Measurements from ENCODE around the gene LINGO1.

The LINGO1 gene

DNA sequence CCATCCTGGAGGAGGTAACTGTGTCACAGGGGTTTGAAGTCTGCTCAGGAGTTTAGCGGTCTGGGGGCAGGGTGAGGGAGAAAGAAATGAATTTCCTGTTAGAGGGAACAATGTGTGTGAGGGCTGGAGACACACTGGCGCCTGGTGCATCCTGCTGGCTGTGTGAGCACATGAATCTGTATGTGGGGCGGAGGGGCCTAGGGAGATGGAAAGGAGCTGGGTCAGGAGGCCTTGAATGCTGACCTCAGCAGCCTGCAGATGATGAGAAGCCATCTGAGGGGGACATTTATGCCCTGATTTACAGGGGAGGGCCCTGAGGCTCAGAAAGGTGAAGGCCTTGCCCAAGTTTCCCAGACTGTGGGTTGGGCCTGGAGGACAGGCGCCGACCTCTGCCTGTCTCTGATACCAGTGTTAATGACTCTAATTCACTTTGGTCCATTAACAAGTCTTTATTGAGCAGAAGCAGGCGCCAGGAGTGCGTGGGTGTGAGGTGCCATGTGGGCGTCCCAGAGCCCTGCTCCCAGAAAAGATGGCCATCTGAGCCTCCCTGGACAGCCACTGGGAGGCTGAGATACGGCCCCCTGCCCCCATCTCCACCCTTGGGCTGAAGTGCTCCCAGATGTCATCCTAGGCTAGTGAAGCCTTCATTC, 34.8 kb downstream of the LINGO1 start:
- DNase-seq (ENCODE audit: low spot score), result no peak

DNA sequence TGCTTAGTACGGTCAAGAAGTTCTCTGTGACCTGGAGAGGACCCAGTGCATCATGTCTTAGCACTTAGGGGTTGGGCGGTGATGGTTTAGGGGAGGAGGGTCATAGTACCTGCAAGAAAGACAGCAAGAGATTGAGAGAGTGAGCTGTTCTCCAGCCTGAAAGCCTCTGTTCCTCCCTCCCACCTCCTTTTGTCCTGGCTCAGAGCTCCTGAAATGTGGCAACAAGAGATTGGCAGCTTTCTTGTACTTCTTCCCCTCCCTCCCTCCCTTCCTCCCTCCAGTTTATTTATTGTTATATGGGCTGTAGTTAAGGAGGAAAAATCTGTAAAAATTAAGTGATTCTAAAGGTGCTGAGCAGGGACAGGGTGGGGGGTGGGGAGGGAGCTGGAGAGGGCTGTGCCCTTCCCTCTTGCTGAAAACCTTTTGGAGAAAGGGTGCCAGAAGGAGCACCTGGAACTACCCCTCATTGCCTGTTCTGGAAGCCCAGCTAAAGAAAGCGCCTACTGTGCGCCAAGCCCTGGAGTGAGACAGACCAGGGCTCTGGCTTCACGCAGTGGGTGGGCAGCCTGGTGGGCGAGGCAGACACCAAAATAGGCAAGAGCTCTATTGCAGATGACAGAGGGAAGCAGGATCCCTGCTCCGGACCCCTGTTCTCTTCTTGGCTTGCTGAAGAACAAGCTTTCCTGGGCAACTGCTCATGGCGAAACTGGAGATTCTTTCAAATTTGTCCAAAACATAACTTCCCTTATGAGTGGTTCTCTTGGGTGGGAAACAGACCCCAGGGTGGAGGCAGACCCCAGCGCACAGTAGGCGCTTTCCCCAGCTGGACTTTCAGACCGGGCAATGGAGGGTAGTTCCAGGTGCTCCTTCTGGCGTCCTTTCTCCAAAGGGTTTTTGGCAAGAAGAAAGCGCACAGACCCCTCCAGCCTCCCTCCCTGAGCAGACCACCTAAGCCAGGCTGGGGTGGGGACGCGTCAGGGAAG, 35.6 kb downstream of the LINGO1 start:
- DNase-seq (ENCODE audit: low spot score), result no peak

DNA sequence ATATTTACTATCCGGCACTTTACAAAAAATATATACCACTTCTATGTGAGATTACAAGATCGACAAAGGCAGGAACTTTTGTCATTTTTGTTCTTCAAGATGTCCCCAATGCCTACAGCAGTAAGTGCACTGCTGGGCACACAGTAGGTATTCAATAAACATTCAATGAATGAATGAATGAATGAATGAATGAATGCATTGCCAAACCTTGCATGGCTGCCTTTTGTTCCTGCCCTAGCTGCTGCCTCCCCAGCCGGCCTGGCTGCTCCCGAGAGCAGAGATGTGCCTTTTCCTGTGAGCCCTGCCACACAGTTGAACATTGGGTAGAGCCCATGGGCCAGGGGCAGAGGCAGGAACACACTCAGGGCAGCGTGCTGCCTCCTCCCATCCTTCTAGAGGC, 37.5 kb downstream of the LINGO1 start:
- DNase-seq (ENCODE audit: low spot score), result no peak

DNA sequence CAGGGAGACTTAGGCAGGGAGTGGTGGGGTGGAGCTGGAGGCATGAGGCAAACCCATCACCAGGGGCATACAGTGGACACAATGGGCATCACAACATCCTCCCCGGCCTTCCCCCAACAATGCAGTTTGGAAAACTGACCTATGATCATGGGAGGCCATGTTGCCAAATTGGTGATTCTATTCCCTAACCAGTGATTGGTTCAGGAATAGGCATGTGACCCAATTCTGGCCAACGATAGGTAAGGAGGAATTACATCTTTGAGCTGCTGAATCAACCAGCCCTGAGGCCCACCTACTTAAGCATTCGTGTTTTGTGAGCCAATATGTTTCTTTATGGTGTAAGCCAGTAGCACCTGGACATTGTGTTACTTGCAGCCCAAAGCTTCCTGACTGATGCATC, 40.0 kb downstream of the LINGO1 start:
- no peak for DNase-seq (ENCODE audit: low spot score)

DNA sequence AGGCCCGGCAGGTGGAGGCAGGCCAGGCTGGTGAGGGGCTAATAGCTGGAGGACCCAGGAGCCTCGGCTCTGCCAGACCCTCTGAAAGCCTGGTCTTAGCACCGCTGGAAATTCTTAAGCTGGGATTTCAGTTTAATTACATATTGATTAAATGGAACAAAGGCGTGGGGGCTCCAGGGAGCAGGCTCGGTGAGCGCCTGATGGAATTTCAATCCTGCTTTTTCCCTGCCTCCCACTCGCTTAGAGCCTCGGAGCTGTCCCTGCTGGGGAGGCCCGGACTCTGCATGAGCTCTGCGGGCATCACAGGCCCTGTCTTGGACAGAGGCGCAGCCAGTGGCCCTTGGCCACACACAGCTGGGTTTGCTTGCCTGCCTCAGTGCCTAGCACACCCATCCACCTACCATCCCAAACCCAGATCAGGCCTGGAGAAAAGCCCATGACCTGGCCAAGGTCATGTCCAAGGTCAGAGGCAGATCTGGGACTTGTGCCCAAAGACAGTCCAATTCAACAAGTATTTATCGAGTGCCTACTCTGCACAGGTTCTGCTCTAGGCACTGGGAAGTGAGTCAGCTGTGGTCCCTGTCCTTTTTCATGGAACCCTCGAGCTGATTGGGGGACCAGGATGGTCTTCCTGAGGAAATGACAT, 40.6 kb downstream of the LINGO1 start:
- DNase-seq (ENCODE audit: low spot score), result no peak

DNA sequence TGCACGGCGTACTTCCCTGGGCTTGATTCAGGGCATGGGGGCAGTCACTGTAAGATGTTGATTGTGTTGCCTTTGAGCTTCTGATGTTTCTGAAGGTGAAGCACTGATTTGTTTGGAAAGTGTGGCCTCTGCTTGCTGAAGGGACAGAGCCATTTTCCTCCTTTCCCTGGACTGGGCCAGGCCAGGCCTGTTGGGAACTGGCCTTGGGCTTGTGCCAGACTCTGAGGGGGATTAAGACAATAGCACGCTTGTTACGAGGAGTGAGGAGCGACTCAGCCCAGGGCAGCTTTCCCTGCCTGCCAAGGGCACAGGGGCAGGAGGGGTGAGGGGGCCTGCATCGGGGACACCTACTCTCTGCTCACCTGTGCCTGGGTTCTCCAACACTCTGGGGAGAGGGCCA, 42.9 kb downstream of the LINGO1 start:
- DNase-seq (ENCODE audit: low spot score), result no peak

DNA sequence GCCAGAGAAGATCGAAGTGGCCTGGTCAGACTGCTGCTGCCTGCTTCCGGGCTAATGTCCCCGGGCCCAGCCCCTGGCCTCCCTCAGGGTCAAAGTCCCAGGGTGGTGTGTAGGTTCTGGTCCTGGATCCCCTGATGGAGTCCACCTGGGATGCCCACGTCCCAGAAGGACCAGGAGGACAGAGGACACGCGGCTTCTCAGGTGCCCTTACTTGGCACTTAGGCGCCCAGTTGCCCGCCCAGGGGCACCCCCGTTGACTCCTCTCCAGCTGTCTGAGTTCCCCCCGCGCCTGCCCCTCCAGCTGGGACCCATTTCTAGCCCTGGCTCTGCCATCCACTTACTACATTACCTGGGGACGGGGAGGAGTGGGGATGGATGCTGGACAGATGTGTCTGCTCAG, 44.6 kb downstream of the LINGO1 start:
- DNase-seq (ENCODE audit: low spot score), result no peak

DNA sequence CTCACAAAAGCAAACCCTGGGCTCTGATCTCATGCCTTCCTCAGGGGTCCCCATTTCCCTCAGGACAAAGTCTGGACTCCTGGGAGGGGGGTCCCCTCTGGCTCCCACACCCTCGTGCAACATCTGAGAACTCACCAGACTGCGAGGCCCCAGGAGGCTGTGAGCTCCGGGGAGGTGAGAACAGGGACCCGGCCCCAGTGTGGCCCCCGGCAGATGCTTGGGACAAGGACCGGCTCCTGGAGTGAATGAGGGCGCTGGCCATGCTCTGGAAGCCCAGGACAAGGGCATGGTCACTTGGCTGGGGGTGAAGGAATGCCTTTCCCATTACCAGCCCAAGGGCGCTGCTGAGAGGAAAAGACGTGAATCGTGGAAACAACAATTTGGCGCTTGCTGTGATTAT, 48.0 kb downstream of the LINGO1 start:
- no peak for DNase-seq (ENCODE audit: low spot score)

DNA sequence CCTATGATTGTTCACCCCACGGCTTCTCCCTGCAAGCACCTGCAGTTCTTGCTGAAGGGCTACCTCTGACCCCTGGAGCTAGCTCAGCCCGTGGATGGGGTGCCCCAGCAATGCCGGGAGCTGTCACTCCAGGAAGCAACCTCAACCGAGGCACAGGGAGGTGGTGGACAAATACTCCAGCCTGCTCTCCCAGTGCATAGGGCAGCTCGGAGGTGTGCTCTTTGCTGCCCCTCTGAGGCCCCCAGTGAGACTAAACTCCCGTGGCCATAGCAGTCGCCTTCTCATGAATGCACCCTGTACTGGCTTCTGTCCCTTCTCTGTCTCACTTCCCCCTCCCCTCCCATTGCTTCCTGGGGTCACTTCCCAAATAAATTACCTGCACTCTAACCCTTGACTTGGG, 48.5 kb downstream of the LINGO1 start:
- no peak for DNase-seq (ENCODE audit: low spot score)

DNA sequence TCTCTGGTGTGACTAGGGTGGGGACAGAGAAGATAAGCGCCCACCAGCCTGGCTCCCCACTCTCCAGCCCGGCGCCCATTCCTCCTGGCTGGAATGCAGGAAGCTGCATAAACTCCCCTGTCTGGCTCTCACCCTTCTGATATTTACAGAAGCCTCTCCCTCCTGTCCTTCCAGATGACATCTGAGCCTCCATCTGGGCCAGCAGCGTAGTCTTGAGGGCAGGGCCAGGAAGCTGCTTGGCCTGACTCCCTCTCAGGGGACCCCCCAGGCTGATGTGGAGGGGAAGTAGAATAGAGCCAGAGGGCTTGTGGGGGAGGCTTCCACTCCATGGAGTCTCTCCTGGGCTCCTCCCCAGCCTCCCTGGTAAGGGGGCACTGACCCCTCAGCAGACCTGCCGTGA, 49.9 kb downstream of the LINGO1 start:
- DNase-seq (ENCODE audit: low spot score), result no peak

DNA sequence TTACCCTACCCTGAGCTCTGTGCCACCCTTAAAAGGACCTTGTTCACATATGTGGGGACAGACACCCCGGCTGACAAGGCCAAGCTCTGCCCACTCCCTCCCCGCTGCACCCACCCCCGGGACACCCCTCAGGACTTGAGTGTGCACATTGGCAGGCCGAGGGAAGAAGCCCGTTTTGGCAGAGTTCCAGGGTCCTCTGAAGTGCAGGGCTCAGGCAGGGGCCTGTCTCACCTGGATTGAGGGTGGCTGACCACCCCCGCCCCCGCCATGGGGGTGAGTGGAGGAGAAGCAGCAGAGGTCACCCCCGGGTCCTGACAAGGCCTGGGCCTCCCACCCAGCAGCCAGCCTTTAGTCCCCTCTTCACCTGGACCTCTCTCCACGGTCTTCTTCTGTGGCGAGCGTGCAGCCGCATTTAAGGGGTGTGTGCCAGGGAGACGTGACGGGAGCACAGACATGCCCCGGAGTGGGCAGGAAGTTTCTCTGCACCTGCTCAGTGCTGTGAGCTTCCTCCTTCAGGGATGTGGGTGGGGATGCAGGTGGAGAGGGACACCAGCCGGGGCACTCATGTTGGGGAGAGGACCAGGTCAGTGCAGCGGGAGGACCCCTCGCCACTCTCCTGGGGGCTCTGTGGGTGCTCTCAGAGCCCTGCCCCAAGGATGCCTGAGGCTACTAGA, 50.7 kb downstream of the LINGO1 start:
- no peak for DNase-seq (ENCODE audit: low spot score)

DNA sequence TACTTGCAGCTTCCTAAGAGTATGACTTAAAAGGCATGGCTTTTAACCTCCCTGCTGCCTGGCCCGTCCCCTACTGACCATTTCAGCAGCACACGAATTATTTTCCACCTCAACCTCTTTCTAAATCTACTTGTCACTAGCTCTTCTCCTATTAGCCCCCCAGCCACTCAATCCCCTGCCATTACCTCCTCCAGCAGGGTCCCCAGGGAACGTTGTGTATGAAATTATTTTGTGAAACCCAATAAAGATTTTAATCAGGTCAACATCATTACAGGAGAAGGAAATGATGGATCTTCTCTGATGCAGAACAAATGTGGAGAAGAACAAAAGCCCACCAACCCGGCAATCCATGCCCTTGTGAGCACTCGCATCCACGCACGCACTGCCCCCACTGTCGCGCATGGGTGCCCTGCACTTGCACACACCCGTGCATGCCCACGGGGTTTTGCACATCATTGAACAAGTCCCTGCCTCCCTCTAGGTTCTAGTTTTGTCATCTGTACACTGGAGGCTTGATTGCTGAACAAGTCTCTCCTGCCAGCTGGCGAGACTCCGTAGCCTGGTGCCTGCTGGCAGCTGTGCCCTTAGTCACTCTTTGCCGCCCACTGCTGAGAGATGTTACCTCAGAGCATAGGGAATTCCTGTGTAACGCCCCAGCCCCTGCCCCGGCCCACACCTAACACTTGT, 51.6 kb downstream of the LINGO1 start:
- DNase-seq (ENCODE audit: low spot score), result no peak

DNA sequence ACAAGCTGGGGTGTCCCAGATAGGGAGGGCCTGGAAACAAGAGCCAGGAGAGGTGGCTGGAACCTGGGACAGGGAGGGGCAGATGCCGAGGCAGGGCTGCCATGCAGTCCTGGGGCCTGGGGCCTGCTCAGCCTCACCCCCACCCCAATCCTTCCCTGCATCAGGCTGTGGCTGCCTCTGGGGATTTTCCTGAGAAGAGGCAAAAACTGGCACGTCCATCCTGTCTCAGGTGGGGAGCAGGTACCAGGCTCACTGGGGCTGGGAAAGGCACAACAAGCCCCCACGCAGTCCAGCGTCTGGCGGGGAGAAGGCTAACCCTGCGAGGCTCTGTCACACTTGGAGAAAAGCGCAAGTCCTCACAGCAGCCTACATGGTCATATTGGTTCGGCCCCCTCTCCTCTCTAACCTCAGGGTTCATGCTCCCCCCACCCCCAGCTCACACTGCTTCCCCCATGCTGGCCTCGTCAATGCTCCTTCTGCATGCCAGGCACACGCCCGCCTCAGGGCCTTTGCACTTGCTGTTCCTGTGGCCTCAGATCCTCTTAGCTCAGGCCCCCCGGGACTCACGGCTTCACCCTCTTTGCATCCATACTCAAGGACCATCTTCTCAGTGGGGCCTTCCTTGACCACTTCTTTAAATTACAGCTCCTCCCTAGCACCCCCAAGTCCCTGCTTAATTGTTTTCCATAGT, 53.1 kb downstream of the LINGO1 start:
- no peak for DNase-seq (ENCODE audit: low spot score)

DNA sequence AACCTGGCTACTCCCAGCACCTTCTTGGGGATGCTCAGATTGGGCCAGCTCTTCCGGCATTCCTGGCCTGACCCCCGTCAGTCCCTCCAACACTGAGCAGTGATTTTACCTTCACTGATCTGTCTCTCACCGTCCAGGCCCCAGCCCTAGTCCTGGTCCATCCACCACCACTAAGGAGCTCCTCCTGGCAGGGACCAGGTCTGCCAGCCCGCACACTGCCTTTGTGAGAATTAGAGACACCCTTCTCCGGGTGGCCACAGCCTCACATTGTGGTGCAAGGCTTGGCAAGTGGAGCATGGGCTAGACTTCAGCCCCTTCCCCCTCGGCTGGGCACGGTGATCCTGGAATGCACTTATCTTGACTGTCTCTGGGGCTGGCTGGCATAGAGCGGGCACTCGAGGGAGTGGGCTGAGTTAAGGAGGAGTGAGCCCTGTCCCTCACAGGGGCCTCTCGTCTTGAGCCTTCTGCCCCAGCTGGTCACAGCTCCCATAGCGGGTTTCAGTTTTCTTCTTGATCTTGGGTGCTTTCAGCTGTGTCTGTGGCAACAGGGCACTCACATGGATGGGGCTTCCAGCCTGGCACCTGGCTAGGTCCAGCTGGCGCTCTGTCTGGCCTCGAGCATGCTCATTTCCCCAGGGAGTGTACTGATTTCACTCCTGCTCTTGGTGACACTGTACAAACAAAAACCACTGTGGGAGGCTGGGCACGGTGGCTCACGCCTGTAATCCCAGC, 53.9 kb downstream of the LINGO1 start:
- no peak for DNase-seq (ENCODE audit: low spot score)

DNA sequence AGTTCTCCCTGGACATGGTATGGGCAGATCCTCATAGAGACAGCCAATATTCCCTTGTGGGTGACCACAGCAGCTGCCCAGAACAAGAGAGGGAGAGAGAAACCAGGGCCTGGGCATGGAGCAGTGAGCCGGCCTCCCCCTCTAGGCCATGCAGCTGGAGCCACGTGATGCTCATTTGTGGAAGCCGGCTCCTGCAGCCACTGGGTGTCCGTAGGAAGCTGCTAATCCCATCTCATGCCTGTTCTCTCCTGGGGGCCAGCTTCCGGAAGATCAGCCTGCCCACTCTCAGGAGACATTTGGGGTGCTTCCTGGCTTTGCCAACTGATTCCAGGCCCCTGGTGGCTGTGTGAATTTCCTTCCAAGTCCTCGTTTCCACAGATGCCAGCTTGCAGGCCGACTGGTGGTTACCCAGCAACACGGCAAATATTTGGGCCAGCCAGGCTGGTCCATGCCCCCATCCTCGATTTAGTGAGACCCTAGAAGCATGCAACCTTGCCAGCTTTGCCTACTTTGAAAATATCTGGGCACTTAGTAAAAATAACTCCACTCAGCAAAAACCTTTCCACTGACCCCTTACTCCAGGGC, 55.3 kb downstream of the LINGO1 start:
- DNase-seq (ENCODE audit: low spot score), result no peak

DNA sequence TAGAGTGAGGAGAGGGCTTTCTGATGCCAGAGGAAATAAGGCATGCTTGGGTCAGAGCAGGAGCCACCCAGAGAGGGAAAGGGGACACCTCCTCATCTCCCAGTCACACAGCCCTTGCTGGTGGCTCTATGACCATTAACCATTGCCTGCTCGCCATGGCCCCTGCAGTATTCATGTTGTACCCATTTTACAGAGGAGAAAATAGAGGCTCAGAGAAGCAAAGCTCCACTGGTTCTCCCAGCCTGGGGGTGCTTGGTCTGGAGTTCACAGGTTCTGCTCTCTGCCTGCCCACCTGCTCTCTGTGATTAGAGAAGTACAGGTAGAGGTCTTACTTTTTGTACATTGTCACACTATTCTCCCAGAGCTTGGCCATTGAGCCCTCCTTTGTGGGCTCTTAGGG, 56.2 kb downstream of the LINGO1 start:
- no peak for DNase-seq (ENCODE audit: low spot score)

DNA sequence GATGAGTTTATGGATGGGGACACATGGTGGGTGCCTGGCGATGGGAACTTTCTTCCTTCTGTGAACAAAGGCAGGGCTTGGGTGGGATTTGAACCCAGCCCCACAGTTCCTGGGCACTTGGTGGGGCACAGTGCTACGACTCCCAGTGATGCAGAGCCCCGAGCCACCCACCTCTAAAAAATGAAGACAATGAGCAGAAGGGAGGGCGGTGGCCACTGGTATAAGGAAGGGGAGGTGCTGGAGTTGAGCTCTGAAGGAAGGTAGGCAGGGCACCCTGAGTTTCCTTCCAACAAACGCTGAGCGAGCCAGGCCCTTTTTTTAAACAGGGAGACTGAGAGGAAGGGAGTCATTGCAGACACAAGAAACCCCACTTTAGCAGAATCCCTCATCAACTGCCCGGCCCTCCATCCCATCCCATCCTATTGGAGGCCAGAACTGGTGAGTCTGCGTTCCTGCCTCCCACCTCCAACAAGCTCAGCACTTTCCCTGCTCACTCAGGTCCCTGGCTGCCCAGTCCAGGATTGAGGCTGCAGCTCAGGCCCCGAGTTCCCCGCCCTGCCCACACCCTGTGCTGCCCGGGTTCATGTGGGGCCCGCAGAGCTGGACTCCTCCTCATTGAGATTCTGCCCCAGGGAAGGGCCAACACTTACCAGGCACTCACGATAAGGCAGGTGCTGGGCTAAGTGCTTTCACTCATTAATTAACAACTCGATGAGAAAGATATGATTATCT, 57.3 kb downstream of the LINGO1 start:
- no peak for DNase-seq (ENCODE audit: low spot score)

DNA sequence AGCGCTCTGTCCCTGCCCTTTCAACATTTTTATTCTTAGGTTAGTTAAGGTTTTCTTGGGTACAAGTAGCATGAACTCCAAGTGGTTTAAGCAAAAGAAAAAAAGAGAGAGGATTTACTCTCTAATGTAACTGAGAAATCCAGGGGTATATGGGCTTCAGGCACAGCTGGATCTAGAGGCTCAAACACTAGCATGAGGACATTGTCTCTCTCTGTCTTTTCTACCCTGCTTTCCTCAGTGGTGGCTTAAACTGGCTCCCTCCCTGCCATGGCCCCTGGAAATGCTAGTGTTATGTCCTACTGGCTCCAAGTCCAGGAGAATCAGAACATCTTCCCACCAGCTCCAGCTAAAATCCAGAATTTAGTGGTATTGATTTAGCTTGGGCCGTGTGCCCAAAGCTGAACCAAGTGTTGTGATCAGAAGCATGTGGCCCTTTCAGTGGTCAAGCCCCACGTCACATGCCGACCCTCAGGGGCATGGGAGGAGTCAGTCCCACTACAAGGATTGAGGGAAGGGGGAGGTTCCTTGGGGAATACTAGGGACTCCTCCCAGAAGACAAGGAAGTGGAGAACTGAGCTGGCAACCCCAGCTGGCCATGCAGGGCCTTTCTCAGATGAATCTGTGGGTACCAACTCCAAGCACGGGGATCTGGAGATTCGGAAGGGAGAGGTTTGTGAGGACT, 58.0 kb downstream of the LINGO1 start:
- DNase-seq (ENCODE audit: low spot score), result no peak

DNA sequence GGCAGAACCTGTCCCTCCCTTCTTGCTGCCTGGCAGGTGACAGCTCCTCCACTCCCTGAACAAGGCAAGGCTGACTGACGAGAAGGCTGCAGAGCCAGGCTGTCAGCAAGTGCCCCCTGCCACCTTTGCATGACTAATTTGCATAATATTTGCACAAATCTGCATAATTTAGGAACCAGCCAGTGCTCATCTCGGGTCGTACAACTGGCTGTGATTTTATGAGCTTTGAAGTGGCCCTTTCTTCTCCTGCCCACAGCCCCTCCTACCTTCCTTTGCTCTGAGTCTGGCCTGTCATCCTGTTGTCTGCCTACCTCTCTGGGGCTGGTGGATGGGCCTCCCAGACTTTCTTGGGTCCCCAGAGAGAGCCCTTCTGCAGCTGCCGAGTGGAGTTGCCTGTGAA, 58.9 kb downstream of the LINGO1 start:
- DNase-seq (ENCODE audit: low spot score), result no peak

Data from activated CD4-positive, alpha-beta T cell treated with anti-CD3 and anti-CD28 coated beads, Interleukin-2, Interleukin-4, amounts not matched to agents 100 ng/mL and 50 ng/mL, durations not matched to agents 16 hours and 8 hours (primary cell).